AG08396 (cell line): ENCODE measurements around the gene SLC8A1.

ENCODE experiments used
- DNase-seq: peaks from one replicate; pipeline ENCODE4 v3.0.0; 2012; ENCODE audit warnings: low spot score, mixed read lengths

SLC8A1 gene

GRCh38 chr2:40310303-40310702, 141.6 kb downstream of the SLC8A1 start:
- no peak for DNase-seq

GRCh38 chr2:40304340-40304739, 147.6 kb downstream of the SLC8A1 start:
- DNase-seq: no peak

GRCh38 chr2:40303746-40304145, 148.1 kb downstream of the SLC8A1 start:
- DNase-seq: no peak

- DNase-seq: no peak
Measured at GRCh38 chr2:40302751-40303325, 149.1 kb downstream of the SLC8A1 start.

GRCh38 chr2:40300391-40300790, 151.5 kb downstream of the SLC8A1 start:
- DNase-seq: no peak

- DNase-seq: no peak
Measured at GRCh38 chr2:40299781-40300180, 152.1 kb downstream of the SLC8A1 start.

GRCh38 chr2:40299173-40299572, 152.7 kb downstream of the SLC8A1 start:
- no peak for DNase-seq

GRCh38 chr2:40298026-40298425, 153.9 kb downstream of the SLC8A1 start:
- no peak for DNase-seq

- no peak for DNase-seq
Measured at GRCh38 chr2:40292291-40292690, 159.6 kb downstream of the SLC8A1 start.

GRCh38 chr2:40289771-40290404, 162.0 kb downstream of the SLC8A1 start:
- DNase-seq: no peak

- no peak for DNase-seq
Measured at GRCh38 chr2:40287773-40288172, 164.1 kb downstream of the SLC8A1 start.

GRCh38 chr2:40287195-40287594, 164.7 kb downstream of the SLC8A1 start:
- no peak for DNase-seq

- no peak for DNase-seq
Measured at GRCh38 chr2:40286721-40287120, 165.2 kb downstream of the SLC8A1 start.

GRCh38 chr2:40285391-40285790, 166.5 kb downstream of the SLC8A1 start:
- no peak for DNase-seq

GRCh38 chr2:40284797-40285196, 167.1 kb downstream of the SLC8A1 start:
- DNase-seq: no peak

GRCh38 chr2:40283111-40283909, 168.6 kb downstream of the SLC8A1 start:
- no peak for DNase-seq

GRCh38 chr2:40282428-40282827, 169.5 kb downstream of the SLC8A1 start:
- no peak for DNase-seq

- DNase-seq: peak; percentile 28
Measured at GRCh38 chr2:40281021-40281940, 170.6 kb downstream of the SLC8A1 start.

GRCh38 chr2:40279482-40279881, 172.4 kb downstream of the SLC8A1 start:
- no peak for DNase-seq

GRCh38 chr2:40279001-40279400, 172.9 kb downstream of the SLC8A1 start:
- DNase-seq: no peak

- DNase-seq: no peak
Measured at GRCh38 chr2:40276076-40276475, 175.8 kb downstream of the SLC8A1 start.

GRCh38 chr2:40274270-40274669, 177.6 kb downstream of the SLC8A1 start:
- DNase-seq: no peak
